Stomach (tissue), 9 donors: ENCODE measurements around the gene ZNF408. TPM values are rescaled to one million over a fixed set of nuclear protein-coding genes. Genes with fewer than 3 reads are reported as not detected.

Experiments
- DNase-seq, 2 donors: peaks; one replicate each; pipeline versions ENCODE4 v3.0.0 to v3.0.0-alpha.2; 2013 to 2019
- H3K27ac ChIP-seq, 5 donors: fragments of 200-600 bp in 4 of 5; sonication (generic) in 4 of 5; one replicate each; pipeline ENCODE4 v1.5.1; 2013 to 2019; ENCODE audit warnings: mild to moderate bottlenecking in 1 of 5, moderate library complexity in 1 of 5
- H3K27me3 ChIP-seq, 3 donors: fragments of 200-600 bp; sonication (generic); one replicate each; pipeline ENCODE4 v1.5.1; 2017 to 2019; ENCODE audit warnings: mixed run types in 1 of 3
- H3K36me3 ChIP-seq, 4 donors: fragments of 200-600 bp; sonication (generic); 1 replicate in 3 of 4; 2 replicates in 1 of 4; pipeline ENCODE4 v1.5.1; 2016 to 2019
- H3K4me1 ChIP-seq, 4 donors: fragments of 200-600 bp; sonication (generic); one replicate each; pipeline ENCODE4 v1.5.1; 2016 to 2019
- H3K4me3 ChIP-seq, 4 donors: fragments of 200-600 bp; sonication (generic) in 3 of 4; one replicate each; pipeline ENCODE4 v1.5.1; 2016 to 2019; ENCODE audit warnings: mild to moderate bottlenecking in 1 of 4
- H3K9me3 ChIP-seq, 4 donors: fragments of 200-600 bp; sonication (generic); one replicate each; pipeline ENCODE4 v1.5.1; 2016 to 2019
- EP300 ChIP-seq: sonication (generic); formaldehyde crosslinking; IDR thresholded peaks from one replicate; pipeline ENCODE4 v1.6.1; 2017; ENCODE audit warnings: antibody characterized with exemption
- POLR2A ChIP-seq, 4 donors: fragments of 450-650 bp; IDR thresholded peaks; one replicate each; pipeline ENCODE4 v1.6.1; 2016; ENCODE audit warnings: antibody characterized with exemption in 4 of 4, control low read depth in 2 of 4, mild to moderate bottlenecking in 1 of 4, moderate library complexity in 1 of 4
- POLR2AphosphoS5 ChIP-seq, 3 donors: sonication (generic); formaldehyde crosslinking; IDR thresholded peaks; one replicate each; pipeline ENCODE4 v1.6.1; 2016; ENCODE audit warnings: antibody characterized with exemption in 3 of 3
- WGBS, 5 donors: extraction: QIAGEN DNeasy Blood & Tissue Kit in 3 of 5; methylation state at CpG; one replicate each; pipeline versions ENCODE4 v1.1.5 to v1.1.7; 2013 to 2018; 5-methylcytosine and 5-hydroxymethylcytosine counted together
- intact Hi-C: fragments of 100-400 bp; cut with DNase I; formaldehyde crosslinking; loops from one replicate; pipeline ENCODE4 v1.15.1; 2023; ENCODE audit warnings: low total_unique reads
- polyA plus RNA-seq, 3 donors: library from polyadenylated mRNA; stranded (reverse); fragments of 200-250 nt; gene quantifications; one replicate each; pipeline ENCODE4 v1.2.3, GENCODE V29; 2013
- total RNA-seq, 5 donors: library from RNA; depleted of rRNA; stranded (reverse); fragments of >200 nt; gene quantifications; one replicate each; pipeline versions ENCODE4 v1.1.0 to v1.2.3, GENCODE V29; 2014 to 2016
- TF ChIP-seq, protein P1 (sequence below), 7 experiments: fragments of 450-650 bp in 4 of 7; fragments of 200-600 bp in 3 of 7; sonication (generic) in 3 of 7; IDR thresholded peaks; one replicate each; pipeline ENCODE4 v1.5.1; 2016 to 2019; ENCODE audit warnings: antibody characterized with exemption in 7 of 7, control low read depth in 2 of 7, mild to moderate bottlenecking in 1 of 7
- donor health status: healthy with polysubstance abuse.
- donor health status: Bipolar disorder and iron deficiency.
- donor health status: healthy.

ZNF408 gene
- total and polyA plus RNA-seq, 8 donors = 5.5 to 14.6 (median 7.4) TPM

DNA sequence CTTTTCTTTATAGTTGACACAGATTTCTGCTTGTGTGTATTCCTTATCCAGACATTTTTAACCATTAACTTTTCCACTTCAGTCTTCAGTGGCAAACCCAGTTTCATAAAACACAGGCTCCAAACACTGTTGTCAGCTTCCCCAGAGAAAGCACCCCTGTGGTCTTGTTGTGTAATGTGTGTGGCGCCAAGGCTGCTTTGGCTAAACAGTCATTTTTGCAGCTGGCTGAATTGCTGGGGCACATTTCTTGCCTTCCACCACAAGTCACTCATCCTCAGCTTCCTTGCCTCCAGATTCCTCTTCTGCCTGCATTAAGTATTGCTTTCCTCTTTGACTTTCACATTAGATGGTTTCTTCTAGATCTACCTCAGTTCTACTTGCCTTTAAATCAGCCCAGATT is 40.9 kb upstream of the ZNF408 start:
- Histone ChIP-seq H3K36me3 (peaks cover 59 to 100% (median 99%) of the 10 kb centered on the region in 4 donors), H3K4me3 (no peak overlapping the region), H3K9me3 (no peaks in the 10 kb centered on the region), H3K4me1 (no peaks in the 10 kb centered on the region), H3K27ac (no peak overlapping the region), H3K27me3 (no peaks in the 10 kb centered on the region)
- DNase-seq = no peak
- intact Hi-C loops = no loop called here
- 76 to 100% (median 91%) methylated on average over 1 of the region's 1 CpG for WGBS, 5 donors
- TF ChIP-seq POLR2A (IDR thresholded peaks at IDR 0.05) (no peak), POLR2AphosphoS5 (IDR thresholded peaks at IDR 0.05) (no peak), EP300 (no peak)
- TF ChIP-seq, protein P1, sequence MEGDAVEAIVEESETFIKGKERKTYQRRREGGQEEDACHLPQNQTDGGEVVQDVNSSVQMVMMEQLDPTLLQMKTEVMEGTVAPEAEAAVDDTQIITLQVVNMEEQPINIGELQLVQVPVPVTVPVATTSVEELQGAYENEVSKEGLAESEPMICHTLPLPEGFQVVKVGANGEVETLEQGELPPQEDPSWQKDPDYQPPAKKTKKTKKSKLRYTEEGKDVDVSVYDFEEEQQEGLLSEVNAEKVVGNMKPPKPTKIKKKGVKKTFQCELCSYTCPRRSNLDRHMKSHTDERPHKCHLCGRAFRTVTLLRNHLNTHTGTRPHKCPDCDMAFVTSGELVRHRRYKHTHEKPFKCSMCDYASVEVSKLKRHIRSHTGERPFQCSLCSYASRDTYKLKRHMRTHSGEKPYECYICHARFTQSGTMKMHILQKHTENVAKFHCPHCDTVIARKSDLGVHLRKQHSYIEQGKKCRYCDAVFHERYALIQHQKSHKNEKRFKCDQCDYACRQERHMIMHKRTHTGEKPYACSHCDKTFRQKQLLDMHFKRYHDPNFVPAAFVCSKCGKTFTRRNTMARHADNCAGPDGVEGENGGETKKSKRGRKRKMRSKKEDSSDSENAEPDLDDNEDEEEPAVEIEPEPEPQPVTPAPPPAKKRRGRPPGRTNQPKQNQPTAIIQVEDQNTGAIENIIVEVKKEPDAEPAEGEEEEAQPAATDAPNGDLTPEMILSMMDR (IDR thresholded peaks at IDR 0.05) = no peak

DNA sequence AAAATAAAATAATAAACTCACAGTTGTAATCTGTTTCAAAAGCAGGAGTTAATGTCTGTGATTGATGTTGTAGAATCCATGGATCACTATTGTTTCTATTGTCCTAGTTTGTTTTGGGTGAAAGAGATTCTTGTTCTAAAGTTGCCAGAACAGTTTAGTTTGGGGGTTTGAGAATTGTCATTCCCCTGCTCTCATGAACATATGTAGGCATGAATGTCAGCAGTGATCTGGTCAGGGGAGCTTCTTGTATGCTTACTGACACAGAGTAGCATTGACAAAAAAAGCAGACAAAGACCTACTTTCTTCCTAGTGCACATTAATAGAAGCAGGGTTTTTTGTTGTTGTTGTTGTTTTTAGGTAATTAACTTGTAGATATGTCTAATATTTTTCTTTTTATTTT is 39.0 kb upstream of the ZNF408 start:
- intact Hi-C loops = no loop called here
- H3K36me3 ChIP-seq = peaks cover 55 to 100% (median 99%) of the 10 kb centered on the region in 4 donors
- H3K4me1 ChIP-seq = peaks cover 0 to 5% (median under 1%) of the 10 kb centered on the region in 4 donors
- H3K4me3 ChIP-seq = no peak overlapping the region
- no peak for TF ChIP-seq POLR2AphosphoS5 (IDR thresholded peaks at IDR 0.05)
- TF ChIP-seq, protein P1 (IDR thresholded peaks at IDR 0.05) = no peak
- no peak for TF ChIP-seq POLR2A (IDR thresholded peaks at IDR 0.05)
- no peak for TF ChIP-seq EP300
- H3K27ac ChIP-seq = no peak overlapping the region
- DNase-seq = no peak
- H3K27me3 ChIP-seq = no peaks in the 10 kb centered on the region
- no peaks in the 10 kb centered on the region for H3K9me3 ChIP-seq

DNA sequence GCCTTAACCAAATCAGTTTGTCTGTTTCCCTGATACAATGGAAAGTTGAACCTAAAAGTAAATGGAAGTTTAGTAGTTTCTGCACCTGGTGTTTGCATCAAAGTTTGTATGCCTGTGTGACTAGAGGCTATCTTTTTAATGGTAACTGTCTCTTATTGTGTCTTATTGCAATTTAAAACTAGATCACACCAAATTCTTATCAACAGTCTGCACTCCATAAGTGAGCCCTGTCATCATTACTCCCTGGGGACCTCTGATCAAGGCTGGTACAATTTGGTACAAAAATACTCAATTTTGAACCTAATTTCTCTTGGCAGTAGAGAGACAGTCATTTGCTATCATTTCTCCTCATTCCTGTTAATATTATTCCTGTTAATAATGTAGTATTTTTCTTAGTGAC is 38.5 kb upstream of the ZNF408 start:
- TF ChIP-seq POLR2AphosphoS5 (IDR thresholded peaks at IDR 0.05) = no peak
- no peak for TF ChIP-seq POLR2A (IDR thresholded peaks at IDR 0.05)
- TF ChIP-seq EP300 = no peak
- TF ChIP-seq, protein P1 (IDR thresholded peaks at IDR 0.05) = no peak
- Histone ChIP-seq H3K9me3 (no peaks in the 10 kb centered on the region), H3K36me3 (peaks cover 50 to 100% (median 99%) of the 10 kb centered on the region in 4 donors), H3K4me1 (peaks cover 0 to 10% (median 3%) of the 10 kb centered on the region in 4 donors), H3K27ac (no peak overlapping the region), H3K27me3 (no peaks in the 10 kb centered on the region), H3K4me3 (no peak overlapping the region)
- DNase-seq = no peak
- intact Hi-C loops = no loop called here

DNA sequence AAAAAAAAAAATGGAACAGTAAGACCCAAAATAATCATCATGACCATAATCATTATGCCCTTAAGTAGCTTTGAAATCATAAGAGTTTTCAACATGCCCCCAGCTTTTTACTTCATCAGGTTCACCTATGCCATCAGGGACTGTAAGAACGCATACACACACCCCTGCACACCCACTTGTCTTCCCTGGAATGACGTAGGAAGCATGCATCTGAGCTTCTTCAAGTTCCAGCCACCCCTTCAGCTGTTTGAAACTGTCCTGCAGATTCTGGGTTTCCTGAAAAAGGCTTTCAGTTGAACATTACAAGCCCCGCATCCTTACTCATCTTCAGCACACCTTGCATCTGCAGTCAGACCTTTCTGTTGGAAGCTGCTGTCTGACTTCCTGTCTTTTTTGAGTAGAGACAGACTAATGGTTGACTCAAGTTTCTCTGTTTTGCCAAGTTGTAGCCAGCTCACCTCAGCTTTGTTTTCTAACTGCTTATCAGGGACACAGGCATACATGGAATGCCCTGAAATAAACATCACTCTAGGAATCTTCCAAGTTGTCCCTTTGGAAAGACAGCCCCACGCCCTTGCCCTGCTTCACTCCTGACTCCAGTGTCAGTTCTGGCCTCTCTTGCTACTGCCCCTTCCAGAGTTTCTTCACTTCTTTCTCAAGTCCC is 37.4 kb upstream of the ZNF408 start:
- H3K4me3 ChIP-seq = no peak overlapping the region
- H3K36me3 ChIP-seq = peaks cover 46 to 100% (median 99%) of the 10 kb centered on the region in 4 donors

More for the DNA sequence above, 37.4 kb upstream of the ZNF408 start:
- peak overlapping the region in 1 of 5 donors; percentile 27 for H3K27ac ChIP-seq
- intact Hi-C loops = no loop called here
- 81 to 90% (median 87%) methylated on average over 4 of the region's 4 CpGs for WGBS, 5 donors
- H3K4me1 ChIP-seq = peaks cover 0 to 14% (median 4%) of the 10 kb centered on the region in 4 donors
- no peaks in the 10 kb centered on the region for H3K27me3 ChIP-seq
- H3K9me3 ChIP-seq = no peaks in the 10 kb centered on the region
- DNase-seq = no peak
- TF ChIP-seq POLR2AphosphoS5 (IDR thresholded peaks at IDR 0.05) (no peak), EP300 (no peak), POLR2A (IDR thresholded peaks at IDR 0.05) (no peak)
- TF ChIP-seq, protein P1 (IDR thresholded peaks at IDR 0.05) = no peak
